ENCODE results near the gene TBX3.

DNA sequence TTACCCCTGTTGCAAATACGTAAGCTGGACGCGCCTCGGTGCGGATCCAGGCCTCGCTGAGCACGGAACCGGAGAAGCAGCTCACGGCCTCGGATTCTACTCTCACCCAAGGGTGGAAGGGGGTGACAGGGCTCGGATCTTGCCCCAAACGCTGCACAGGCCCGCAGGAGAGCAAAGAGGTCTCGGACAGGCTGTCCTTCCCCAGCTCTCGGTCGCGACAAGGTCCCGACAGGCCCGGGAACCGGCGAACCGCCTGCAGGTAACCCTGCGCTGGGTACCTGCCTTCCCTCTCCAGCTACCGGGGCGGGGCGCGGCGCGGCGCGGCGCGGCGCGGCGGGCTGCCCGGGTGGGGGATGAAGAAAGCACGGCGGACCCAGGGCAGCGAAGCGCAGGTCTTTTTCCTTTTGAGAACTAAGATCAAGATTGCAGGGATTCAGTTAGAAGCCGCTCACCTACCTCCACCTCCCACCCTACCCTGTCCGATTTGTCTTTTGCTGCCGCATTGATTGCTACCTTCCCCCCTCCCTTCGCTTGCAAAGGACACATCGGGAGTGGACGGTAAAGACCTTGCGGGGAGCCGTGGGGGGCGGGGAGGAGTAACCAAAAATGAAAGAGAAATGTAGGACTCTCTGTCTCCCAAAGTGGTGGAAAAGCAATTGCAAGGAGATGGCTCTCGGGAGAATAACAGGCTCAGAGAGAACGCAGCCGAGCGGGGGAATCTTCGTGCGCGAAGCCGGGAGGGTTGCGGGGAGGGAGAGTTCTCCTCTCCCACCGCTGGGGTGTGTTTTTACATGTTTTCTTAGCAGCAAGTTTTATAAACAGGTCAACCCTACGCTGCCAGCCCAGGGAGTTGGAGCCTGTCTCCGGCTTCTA lies 8.4 kb upstream of the TBX3 start:
- no peak for TF ChIP-seq CREB1 (IDR thresholded peaks at IDR 0.05; ENCODE audit: low read depth)
- TF ChIP-seq NFIC (IDR thresholded peaks at IDR 0.05), result no peak
- TF ChIP-seq TAF1 (IDR thresholded peaks at IDR 0.05; ENCODE audit: low read depth), result no peak
- TF ChIP-seq, protein P1, sequence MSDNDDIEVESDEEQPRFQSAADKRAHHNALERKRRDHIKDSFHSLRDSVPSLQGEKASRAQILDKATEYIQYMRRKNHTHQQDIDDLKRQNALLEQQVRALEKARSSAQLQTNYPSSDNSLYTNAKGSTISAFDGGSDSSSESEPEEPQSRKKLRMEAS (IDR thresholded peaks at IDR 0.05), result no peak
- TF ChIP-seq, protein P2, sequence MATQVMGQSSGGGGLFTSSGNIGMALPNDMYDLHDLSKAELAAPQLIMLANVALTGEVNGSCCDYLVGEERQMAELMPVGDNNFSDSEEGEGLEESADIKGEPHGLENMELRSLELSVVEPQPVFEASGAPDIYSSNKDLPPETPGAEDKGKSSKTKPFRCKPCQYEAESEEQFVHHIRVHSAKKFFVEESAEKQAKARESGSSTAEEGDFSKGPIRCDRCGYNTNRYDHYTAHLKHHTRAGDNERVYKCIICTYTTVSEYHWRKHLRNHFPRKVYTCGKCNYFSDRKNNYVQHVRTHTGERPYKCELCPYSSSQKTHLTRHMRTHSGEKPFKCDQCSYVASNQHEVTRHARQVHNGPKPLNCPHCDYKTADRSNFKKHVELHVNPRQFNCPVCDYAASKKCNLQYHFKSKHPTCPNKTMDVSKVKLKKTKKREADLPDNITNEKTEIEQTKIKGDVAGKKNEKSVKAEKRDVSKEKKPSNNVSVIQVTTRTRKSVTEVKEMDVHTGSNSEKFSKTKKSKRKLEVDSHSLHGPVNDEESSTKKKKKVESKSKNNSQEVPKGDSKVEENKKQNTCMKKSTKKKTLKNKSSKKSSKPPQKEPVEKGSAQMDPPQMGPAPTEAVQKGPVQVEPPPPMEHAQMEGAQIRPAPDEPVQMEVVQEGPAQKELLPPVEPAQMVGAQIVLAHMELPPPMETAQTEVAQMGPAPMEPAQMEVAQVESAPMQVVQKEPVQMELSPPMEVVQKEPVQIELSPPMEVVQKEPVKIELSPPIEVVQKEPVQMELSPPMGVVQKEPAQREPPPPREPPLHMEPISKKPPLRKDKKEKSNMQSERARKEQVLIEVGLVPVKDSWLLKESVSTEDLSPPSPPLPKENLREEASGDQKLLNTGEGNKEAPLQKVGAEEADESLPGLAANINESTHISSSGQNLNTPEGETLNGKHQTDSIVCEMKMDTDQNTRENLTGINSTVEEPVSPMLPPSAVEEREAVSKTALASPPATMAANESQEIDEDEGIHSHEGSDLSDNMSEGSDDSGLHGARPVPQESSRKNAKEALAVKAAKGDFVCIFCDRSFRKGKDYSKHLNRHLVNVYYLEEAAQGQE (IDR thresholded peaks at IDR 0.05; ENCODE audit: low read depth), result no peak
- TF ChIP-seq, protein P3, sequence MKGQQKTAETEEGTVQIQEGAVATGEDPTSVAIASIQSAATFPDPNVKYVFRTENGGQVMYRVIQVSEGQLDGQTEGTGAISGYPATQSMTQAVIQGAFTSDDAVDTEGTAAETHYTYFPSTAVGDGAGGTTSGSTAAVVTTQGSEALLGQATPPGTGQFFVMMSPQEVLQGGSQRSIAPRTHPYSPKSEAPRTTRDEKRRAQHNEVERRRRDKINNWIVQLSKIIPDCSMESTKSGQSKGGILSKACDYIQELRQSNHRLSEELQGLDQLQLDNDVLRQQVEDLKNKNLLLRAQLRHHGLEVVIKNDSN (IDR thresholded peaks at IDR 0.05), result no peak
- no peak for TF ChIP-seq CEBPB (IDR thresholded peaks at IDR 0.05)
- no peak for TF ChIP-seq FOXM1 (IDR thresholded peaks at IDR 0.05; ENCODE audit: borderline replicate concordance, low read depth)
- no peak for TF ChIP-seq TEAD4 (IDR thresholded peaks at IDR 0.05)
- TF ChIP-seq EP300 (IDR thresholded peaks at IDR 0.05; ENCODE audit: borderline replicate concordance), result no peak
